Superior temporal gyrus (tissue), 1 donor: ENCODE measurements around the gene CACNG3.
A peak's percentile ranks its signal among the peaks of the same experiment; 100 is the strongest.
"Not testable (repeated sequence)": the region's sequence is repeated elsewhere in the genome, so short reads cannot be mapped to it uniquely, and the experiment has no call there.

Source experiments
- DNase-seq: peaks from one replicate; pipeline ENCODE4 v3.0.0-alpha.2; 2016; ENCODE audit errors: extremely low spot score

The CACNG3 gene

GRCh38 chr16:24255456-24256371, at the start of gene CACNG3:
Gene CACNG3, plus strand, starts transcription at chr16:24256335. Its CDS starts 420 bp downstream, at chr16:24256755.
- DNase-seq, result peak; percentile 58

GRCh38 chr16:24206926-24207325, 49.2 kb upstream of the CACNG3 start:
- no peak for DNase-seq

GRCh38 chr16:24208710-24209109, 47.4 kb upstream of the CACNG3 start:
- DNase-seq, result peak; percentile 88

- no peak for DNase-seq
Measured at GRCh38 chr16:24214992-24215391, 41.1 kb upstream of the CACNG3 start.

- DNase-seq, result no peak
Measured at GRCh38 chr16:24216961-24217360, 39.2 kb upstream of the CACNG3 start.

- DNase-seq, result no peak
Measured at GRCh38 chr16:24217461-24217860, 38.7 kb upstream of the CACNG3 start.

GRCh38 chr16:24218299-24218698, 37.8 kb upstream of the CACNG3 start:
- DNase-seq, result no peak

GRCh38 chr16:24221219-24221618, 34.9 kb upstream of the CACNG3 start:
- no peak for DNase-seq

GRCh38 chr16:24228514-24228913, 27.6 kb upstream of the CACNG3 start:
- DNase-seq, result peak; percentile 46

- no peak for DNase-seq
Measured at GRCh38 chr16:24232936-24233335, 23.2 kb upstream of the CACNG3 start.

- no peak for DNase-seq
Measured at GRCh38 chr16:24234737-24235136, 21.4 kb upstream of the CACNG3 start.

- no peak for DNase-seq
Measured at GRCh38 chr16:24235806-24236205, 20.3 kb upstream of the CACNG3 start.

- not testable (repeated sequence) for DNase-seq
Measured at GRCh38 chr16:24238846-24239245, 17.3 kb upstream of the CACNG3 start.

GRCh38 chr16:24246911-24247607, 9.1 kb upstream of the CACNG3 start:
- DNase-seq, result no peak

GRCh38 chr16:24253192-24253591, 2.9 kb upstream of the CACNG3 start:
- DNase-seq, result peak; percentile 89

GRCh38 chr16:24257958-24258357, 1.8 kb downstream of the CACNG3 start:
- no peak for DNase-seq

- DNase-seq, result no peak
Measured at GRCh38 chr16:24258791-24259190, 2.7 kb downstream of the CACNG3 start.

- no peak for DNase-seq
Measured at GRCh38 chr16:24262816-24263215, 6.7 kb downstream of the CACNG3 start.

GRCh38 chr16:24270721-24271442, 14.7 kb downstream of the CACNG3 start:
- no peak for DNase-seq

GRCh38 chr16:24272379-24272778, 16.2 kb downstream of the CACNG3 start:
- no peak for DNase-seq

GRCh38 chr16:24273508-24274182, 17.5 kb downstream of the CACNG3 start:
- no peak for DNase-seq

- DNase-seq, result no peak
Measured at GRCh38 chr16:24275413-24275812, 19.3 kb downstream of the CACNG3 start.
